GM10248 (cell line): ENCODE data around the gene GPBAR1.

Experiments
- CTCF ChIA-PET: fragments of 300-600 bp; sonication (Branson Sonifier 250); formaldehyde crosslinking; extraction: SDS; loops from one replicate; lab custom pipeline; 2021; ENCODE audit warnings: antibody characterized with exemption; lab: Yijun Ruan, JAX
- POLR2A ChIA-PET: fragments of 350-650 bp; sonication (Branson Sonifier 250); formaldehyde crosslinking; extraction: SDS; loops from one replicate; lab custom pipeline; 2020; ENCODE audit warnings: antibody characterized with exemption; lab: Yijun Ruan, JAX
- DNase-seq: peaks from one replicate; pipeline ENCODE4 v3.0.0; 2012; ENCODE audit errors: extremely low spot score
- CTCF ChIP-seq: IDR thresholded peaks from 2 replicates; pipeline ENCODE4 v1.5.1; 2012; ENCODE audit warnings: mild to moderate bottlenecking, low read depth; ENCODE audit errors: extremely low read depth, missing control alignments, control extremely low read depth

The GPBAR1 gene

GRCh38 chr2:218235017-218235416 is 25.8 kb upstream of the GPBAR1 start:
- CTCF ChIA-PET: interaction anchor here (1.9 to 2.3 kb wide), 2 partner anchors 22 to 50 kb away, joined by 5 to 7 read pairs; no protein-coding TSS in a partner anchor
- POLR2A ChIA-PET: no interaction called here
- TF ChIP-seq CTCF: no peak

GRCh38 chr2:218236829-218237228 is 24.0 kb upstream of the GPBAR1 start:
- CTCF ChIA-PET: no interaction called here
- DNase-seq: no peak
- POLR2A ChIA-PET: interaction anchor here (0.6 kb wide), 1 partner anchor 12 kb away, joined by 4 read pairs; no protein-coding TSS in a partner anchor
- no peak for TF ChIP-seq CTCF

More at GRCh38 chr2:218235017-218235416, 25.8 kb upstream of the GPBAR1 start:
- DNase-seq: no peak

GRCh38 chr2:218238887-218239286 is 21.9 kb upstream of the GPBAR1 start:
- DNase-seq: no peak
- ChIA-PET CTCF (no interaction called here), POLR2A (no interaction called here)
- TF ChIP-seq CTCF: no peak

- TF ChIP-seq CTCF: no peak
- POLR2A ChIA-PET: no interaction called here
- CTCF ChIA-PET: interaction anchor here (1.3 to 6.8 kb wide), 4 partner anchors 11 to 15 kb away, joined by 4 to 39 read pairs (median 10); no protein-coding TSS in a partner anchor
- DNase-seq: no peak
Measured at GRCh38 chr2:218244204-218244603, 16.6 kb upstream of the GPBAR1 start.

- POLR2A ChIA-PET: no interaction called here
Measured at GRCh38 chr2:218244665-218245064, 16.1 kb upstream of the GPBAR1 start.

GRCh38 chr2:218245214-218245613 is 15.6 kb upstream of the GPBAR1 start:
- ChIA-PET CTCF (interaction anchor here (0.9 to 6.8 kb wide), 6 partner anchors 10 to 60 kb away, joined by 3 to 39 read pairs (median 6); no protein-coding TSS in a partner anchor), POLR2A (interaction anchor here (0.6 kb wide), 1 partner anchor 205 kb away, joined by 3 read pairs; no protein-coding TSS in a partner anchor)
- TF ChIP-seq CTCF: no peak
- no peak for DNase-seq

More at GRCh38 chr2:218244665-218245064, 16.1 kb upstream of the GPBAR1 start:
- DNase-seq: no peak
- TF ChIP-seq CTCF: no peak
- CTCF ChIA-PET: interaction anchor here (1.3 to 6.8 kb wide), 4 partner anchors 11 to 15 kb away, joined by 4 to 39 read pairs (median 10); no protein-coding TSS in a partner anchor
